ENCODE results near the gene C4orf33. TPM values are rescaled to one million over a fixed set of nuclear protein-coding genes. Genes with fewer than 3 reads are reported as not detected.

The C4orf33 gene, protein sequence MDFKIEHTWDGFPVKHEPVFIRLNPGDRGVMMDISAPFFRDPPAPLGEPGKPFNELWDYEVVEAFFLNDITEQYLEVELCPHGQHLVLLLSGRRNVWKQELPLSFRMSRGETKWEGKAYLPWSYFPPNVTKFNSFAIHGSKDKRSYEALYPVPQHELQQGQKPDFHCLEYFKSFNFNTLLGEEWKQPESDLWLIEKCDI
- polyA plus RNA-seq (2013, experiment 1 of 2), result 8.7 TPM
- 8.9 TPM for polyA plus RNA-seq (2013, experiment 2 of 2)

DNA sequence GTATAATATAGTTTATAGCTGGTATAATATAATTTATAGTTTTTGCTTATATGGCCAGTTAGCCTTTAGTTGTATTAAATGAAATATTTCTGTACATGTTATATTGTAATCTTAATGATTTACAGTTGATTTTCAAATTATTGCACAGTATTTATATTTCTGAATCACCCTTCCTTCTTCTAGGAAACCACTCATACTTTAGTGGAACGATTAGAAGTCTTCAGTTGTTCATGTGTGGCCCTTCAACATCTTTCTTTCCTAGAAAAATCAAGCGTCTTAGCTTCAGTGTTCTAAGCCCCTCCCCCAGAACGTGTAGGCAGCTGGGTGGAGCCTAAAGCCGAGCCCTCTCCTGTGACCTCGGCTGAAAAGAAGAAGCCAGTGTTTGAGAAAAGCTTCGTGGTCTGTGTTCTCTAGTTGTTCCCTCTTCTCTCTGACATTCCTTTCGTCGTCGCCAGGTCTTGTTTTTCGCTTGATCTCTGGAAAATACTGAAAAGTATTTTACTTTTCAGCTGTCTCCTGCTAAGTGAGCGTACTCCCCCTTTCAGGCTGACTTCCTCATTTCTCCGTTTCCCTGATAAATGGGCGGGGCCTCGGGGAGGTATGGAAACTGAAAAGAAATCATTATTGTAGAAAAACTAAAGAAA is at the start of gene C4orf33:
Gene C4orf33 (plus strand): TSS at position 342 of the 644 bp plus-strand sequence. CDS start 6,459 bp downstream, outside the sequence.
- Histone ChIP-seq H4K91ac (ENCODE audit: low read length) (no peak within 1 kb of the TSS), H2BK15ac (ENCODE audit: low read depth, poor library complexity, severe bottlenecking) (no peak within 1 kb of the TSS), H2AK5ac (ENCODE audit: low read length, severe bottlenecking) (no peak within 1 kb of the TSS), H4K8ac (ENCODE audit: low read length) (peak within 1 kb of the TSS; percentile 37), H2BK5ac (ENCODE audit: low read depth, low read length, poor library complexity, severe bottlenecking) (peak within 1 kb of the TSS; percentile 90), H3K4me2 (ENCODE audit: low read length, poor library complexity, severe bottlenecking) (peak within 1 kb of the TSS; percentile 66), H3K9me3 (ENCODE audit: control insufficient read depth, low read length) (no peaks in the 10 kb centered on the region), H3K18ac (ENCODE audit: low read depth in 1 of 2, low read length in 2 of 2) (peak within 1 kb of the TSS; percentile 64 to 94), H3K4ac (ENCODE audit: low read depth in 1 of 2, low read length in 2 of 2) (no peak within 1 kb of the TSS), H3K14ac (ENCODE audit: low read length in 2 of 2) (no peak within 1 kb of the TSS), H3K27ac (ENCODE audit: low read length, poor library complexity, severe bottlenecking) (peak within 1 kb of the TSS; percentile 98), H2BK12ac (ENCODE audit: low read length in 2 of 2) (no peak within 1 kb of the TSS), H3K79me1 (replicated peaks; ENCODE audit: low read length, poor library complexity, severe bottlenecking) (no peaks in the 10 kb centered on the region), H3K4me1 (ENCODE audit: control insufficient read depth, insufficient read depth, low read depth, low read length) (no peaks in the 10 kb centered on the region), H2AFZ (ENCODE audit: low read depth, low read length) (no peak within 1 kb of the TSS), H2BK120ac (ENCODE audit: low read depth, low read length) (no peak within 1 kb of the TSS), H3K9ac (ENCODE audit: low read length) (peak within 1 kb of the TSS; percentile 97), H3K4me3 (ENCODE audit: insufficient read depth in 1 of 2, low read depth in 1 of 2, low read length in 2 of 2) (peak within 1 kb of the TSS in 1 of 2 experiments; percentile 87), H3K36me3 (ENCODE audit: control insufficient read depth in 1 of 2, insufficient read depth in 2 of 2, low read depth in 1 of 2, low read length in 2 of 2) (no peaks in the 10 kb centered on the region), H3K27me3 (ENCODE audit: control insufficient read depth in 1 of 2, insufficient read depth in 1 of 2, low read length in 2 of 2) (no peaks in the 10 kb centered on the region), H3K23ac (ENCODE audit: low read length in 2 of 2) (no peak within 1 kb of the TSS)
- DNase-seq, result peak; percentile 85
- WGBS, result 5% methylated on average over 11 of the region's 14 CpGs

DNA sequence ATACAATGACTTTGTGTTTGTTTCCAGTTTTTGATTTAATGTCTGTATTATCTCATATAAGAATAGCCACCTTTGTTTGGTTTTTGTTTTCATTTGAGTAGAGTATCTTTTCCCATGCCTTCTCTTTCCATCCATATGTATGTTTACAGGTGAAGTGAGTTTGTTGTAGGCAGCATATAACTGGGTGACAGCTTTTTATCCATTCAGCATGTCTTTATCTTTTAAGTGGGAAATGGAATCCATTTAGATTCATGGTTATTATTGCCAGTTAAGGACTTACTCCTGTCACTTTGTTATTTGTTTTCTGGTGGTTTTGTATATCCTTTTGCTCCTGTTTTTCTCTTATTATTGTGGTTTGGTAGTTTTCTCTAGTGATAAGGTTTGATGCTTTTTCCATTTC is 36.9 kb upstream of the C4orf33 start:
- Histone ChIP-seq H2AK5ac (ENCODE audit: low read length, severe bottlenecking) (no peak overlapping the region), H3K4ac (ENCODE audit: low read depth in 1 of 2, low read length in 2 of 2) (no peak overlapping the region), H3K79me1 (replicated peaks; ENCODE audit: low read length, poor library complexity, severe bottlenecking) (peaks cover 20% of the 10 kb centered on the region), H3K9me3 (ENCODE audit: control insufficient read depth, low read length) (peaks cover 90% of the 10 kb centered on the region), H2BK12ac (ENCODE audit: low read length in 2 of 2) (no peak overlapping the region), H3K4me3 (ENCODE audit: insufficient read depth in 1 of 2, low read depth in 1 of 2, low read length in 2 of 2) (no peak overlapping the region), H3K4me2 (ENCODE audit: low read length, poor library complexity, severe bottlenecking) (no peak overlapping the region), H3K27ac (ENCODE audit: low read length, poor library complexity, severe bottlenecking) (no peak overlapping the region), H2AFZ (ENCODE audit: low read depth, low read length) (no peak overlapping the region), H3K18ac (ENCODE audit: low read depth in 1 of 2, low read length in 2 of 2) (no peak overlapping the region), H3K27me3 (ENCODE audit: control insufficient read depth in 1 of 2, insufficient read depth in 1 of 2, low read length in 2 of 2) (no peaks in the 10 kb centered on the region), H4K8ac (ENCODE audit: low read length) (no peak overlapping the region), H2BK120ac (ENCODE audit: low read depth, low read length) (no peak overlapping the region), H3K14ac (ENCODE audit: low read length in 2 of 2) (no peak overlapping the region), H2BK5ac (ENCODE audit: low read depth, low read length, poor library complexity, severe bottlenecking) (no peak overlapping the region), H3K23ac (ENCODE audit: low read length in 2 of 2) (no peak overlapping the region), H4K91ac (ENCODE audit: low read length) (no peak overlapping the region), H3K4me1 (ENCODE audit: control insufficient read depth, insufficient read depth, low read depth, low read length) (no peaks in the 10 kb centered on the region), H2BK15ac (ENCODE audit: low read depth, poor library complexity, severe bottlenecking) (no peak overlapping the region), H3K36me3 (ENCODE audit: control insufficient read depth in 1 of 2, insufficient read depth in 2 of 2, low read depth in 1 of 2, low read length in 2 of 2) (peaks cover 0 to 20% of the 10 kb centered on the region in 2 experiments), H3K9ac (ENCODE audit: low read length) (no peak overlapping the region)
- DNase-seq, result no peak

DNA sequence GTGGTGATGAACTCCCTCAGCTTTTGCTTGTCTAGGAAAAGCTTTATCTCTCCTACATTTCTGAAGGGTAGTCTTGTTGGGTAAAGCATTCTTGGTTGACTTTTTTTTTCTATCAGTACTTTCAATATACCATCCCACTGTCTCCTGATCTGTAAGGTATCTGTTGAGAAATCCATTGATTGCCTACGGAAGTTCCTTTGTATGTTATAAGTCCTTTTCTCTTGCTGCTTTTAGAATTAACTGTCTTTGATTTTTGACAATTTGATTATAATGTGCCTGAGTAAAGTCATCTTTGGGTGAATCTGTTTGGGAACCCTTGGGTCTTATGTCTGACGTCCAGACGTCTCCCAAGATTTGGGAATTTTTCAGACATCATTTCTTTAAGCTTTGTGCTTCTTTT is 33.4 kb upstream of the C4orf33 start:
- no peak overlapping the region for H3K18ac ChIP-seq (ENCODE audit: low read depth in 1 of 2, low read length in 2 of 2)
- no peak overlapping the region for H3K27ac ChIP-seq (ENCODE audit: low read length, poor library complexity, severe bottlenecking)
- DNase-seq, result no peak
- no peak overlapping the region for H3K4me3 ChIP-seq (ENCODE audit: insufficient read depth in 1 of 2, low read depth in 1 of 2, low read length in 2 of 2)
- H2BK15ac ChIP-seq (ENCODE audit: low read depth, poor library complexity, severe bottlenecking), result no peak overlapping the region
- H3K4me1 ChIP-seq (ENCODE audit: control insufficient read depth, insufficient read depth, low read depth, low read length), result no peaks in the 10 kb centered on the region
- no peak overlapping the region for H3K4me2 ChIP-seq (ENCODE audit: low read length, poor library complexity, severe bottlenecking)
- H2AK5ac ChIP-seq (ENCODE audit: low read length, severe bottlenecking), result no peak overlapping the region
- no peak overlapping the region for H4K91ac ChIP-seq (ENCODE audit: low read length)
- peaks cover 63% of the 10 kb centered on the region for H3K9me3 ChIP-seq (ENCODE audit: control insufficient read depth, low read length)
- WGBS, result 94% methylated on average over 3 of the region's 3 CpGs
- peaks cover 0 to 20% of the 10 kb centered on the region in 2 experiments for H3K36me3 ChIP-seq (ENCODE audit: control insufficient read depth in 1 of 2, insufficient read depth in 2 of 2, low read depth in 1 of 2, low read length in 2 of 2)
- H2BK5ac ChIP-seq (ENCODE audit: low read depth, low read length, poor library complexity, severe bottlenecking), result no peak overlapping the region
- no peak overlapping the region for H2AFZ ChIP-seq (ENCODE audit: low read depth, low read length)
- no peak overlapping the region for H3K9ac ChIP-seq (ENCODE audit: low read length)
- no peaks in the 10 kb centered on the region for H3K27me3 ChIP-seq (ENCODE audit: control insufficient read depth in 1 of 2, insufficient read depth in 1 of 2, low read length in 2 of 2)
- no peak overlapping the region for H4K8ac ChIP-seq (ENCODE audit: low read length)
- H2BK120ac ChIP-seq (ENCODE audit: low read depth, low read length), result no peak overlapping the region
- H3K4ac ChIP-seq (ENCODE audit: low read depth in 1 of 2, low read length in 2 of 2), result no peak overlapping the region
- H3K14ac ChIP-seq (ENCODE audit: low read length in 2 of 2), result no peak overlapping the region
- H2BK12ac ChIP-seq (ENCODE audit: low read length in 2 of 2), result no peak overlapping the region
- peaks cover 20% of the 10 kb centered on the region for H3K79me1 ChIP-seq (replicated peaks; ENCODE audit: low read length, poor library complexity, severe bottlenecking)
- no peak overlapping the region for H3K23ac ChIP-seq (ENCODE audit: low read length in 2 of 2)

DNA sequence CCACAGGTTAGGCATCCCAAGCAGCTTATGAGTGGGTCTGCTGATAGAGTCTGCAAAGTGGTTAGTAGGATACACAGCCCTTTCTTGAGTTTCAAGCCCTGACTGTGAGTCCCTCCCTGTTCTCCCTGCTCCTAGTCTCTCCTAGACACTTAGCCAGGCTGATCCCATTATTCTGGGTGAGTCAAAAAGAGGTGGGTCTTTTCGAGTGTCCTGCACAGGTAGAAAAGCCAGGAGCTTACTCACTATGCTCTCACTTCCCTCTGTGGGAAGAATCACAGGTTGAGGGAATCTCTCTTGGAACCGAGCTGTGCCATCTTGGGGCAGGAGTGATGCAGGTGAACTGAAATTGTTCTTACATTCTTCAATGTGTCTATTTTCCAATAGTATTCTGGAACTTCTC is 32.3 kb upstream of the C4orf33 start:
- peaks cover 22% of the 10 kb centered on the region for H3K79me1 ChIP-seq (replicated peaks; ENCODE audit: low read length, poor library complexity, severe bottlenecking)
- peak overlapping the region; percentile 19 for H4K8ac ChIP-seq (ENCODE audit: low read length)
- no peaks in the 10 kb centered on the region for H3K27me3 ChIP-seq (ENCODE audit: control insufficient read depth in 1 of 2, insufficient read depth in 1 of 2, low read length in 2 of 2)
- H2BK120ac ChIP-seq (ENCODE audit: low read depth, low read length), result no peak overlapping the region
- H3K9ac ChIP-seq (ENCODE audit: low read length), result no peak overlapping the region
- H4K91ac ChIP-seq (ENCODE audit: low read length), result no peak overlapping the region
- no peak overlapping the region for H3K27ac ChIP-seq (ENCODE audit: low read length, poor library complexity, severe bottlenecking)
- H2BK15ac ChIP-seq (ENCODE audit: low read depth, poor library complexity, severe bottlenecking), result no peak overlapping the region
- peak overlapping the region in 1 of 2 experiments; percentile 51 for H3K18ac ChIP-seq (ENCODE audit: low read depth in 1 of 2, low read length in 2 of 2)
- no peaks in the 10 kb centered on the region for H3K4me1 ChIP-seq (ENCODE audit: control insufficient read depth, insufficient read depth, low read depth, low read length)
- no peak overlapping the region for H2AFZ ChIP-seq (ENCODE audit: low read depth, low read length)
- no peak overlapping the region for H3K4ac ChIP-seq (ENCODE audit: low read depth in 1 of 2, low read length in 2 of 2)
- H3K4me2 ChIP-seq (ENCODE audit: low read length, poor library complexity, severe bottlenecking), result no peak overlapping the region
- H2BK12ac ChIP-seq (ENCODE audit: low read length in 2 of 2), result no peak overlapping the region
- peaks cover 54% of the 10 kb centered on the region for H3K9me3 ChIP-seq (ENCODE audit: control insufficient read depth, low read length)
- H2AK5ac ChIP-seq (ENCODE audit: low read length, severe bottlenecking), result no peak overlapping the region
- H3K4me3 ChIP-seq (ENCODE audit: insufficient read depth in 1 of 2, low read depth in 1 of 2, low read length in 2 of 2), result no peak overlapping the region
- peaks cover 0 to 20% of the 10 kb centered on the region in 2 experiments for H3K36me3 ChIP-seq (ENCODE audit: control insufficient read depth in 1 of 2, insufficient read depth in 2 of 2, low read depth in 1 of 2, low read length in 2 of 2)
- H2BK5ac ChIP-seq (ENCODE audit: low read depth, low read length, poor library complexity, severe bottlenecking), result no peak overlapping the region
- no peak overlapping the region for H3K14ac ChIP-seq (ENCODE audit: low read length in 2 of 2)
- WGBS, result no CpG with 5 or more reads among the region's 2 CpGs
- DNase-seq, result no peak
- no peak overlapping the region for H3K23ac ChIP-seq (ENCODE audit: low read length in 2 of 2)

All from mesenchymal stem cell (in vitro differentiated cells and primary cell).